ENCODE results near the gene ALOX12. TPM values are rescaled to one million over a fixed set of nuclear protein-coding genes. Genes with fewer than 3 reads are reported as not detected.
A peak's percentile ranks its signal among the peaks of the same experiment; 100 is the strongest.

The ALOX12 gene
- total RNA-seq, 1 donor from 2014 or later: not detected

DNA sequence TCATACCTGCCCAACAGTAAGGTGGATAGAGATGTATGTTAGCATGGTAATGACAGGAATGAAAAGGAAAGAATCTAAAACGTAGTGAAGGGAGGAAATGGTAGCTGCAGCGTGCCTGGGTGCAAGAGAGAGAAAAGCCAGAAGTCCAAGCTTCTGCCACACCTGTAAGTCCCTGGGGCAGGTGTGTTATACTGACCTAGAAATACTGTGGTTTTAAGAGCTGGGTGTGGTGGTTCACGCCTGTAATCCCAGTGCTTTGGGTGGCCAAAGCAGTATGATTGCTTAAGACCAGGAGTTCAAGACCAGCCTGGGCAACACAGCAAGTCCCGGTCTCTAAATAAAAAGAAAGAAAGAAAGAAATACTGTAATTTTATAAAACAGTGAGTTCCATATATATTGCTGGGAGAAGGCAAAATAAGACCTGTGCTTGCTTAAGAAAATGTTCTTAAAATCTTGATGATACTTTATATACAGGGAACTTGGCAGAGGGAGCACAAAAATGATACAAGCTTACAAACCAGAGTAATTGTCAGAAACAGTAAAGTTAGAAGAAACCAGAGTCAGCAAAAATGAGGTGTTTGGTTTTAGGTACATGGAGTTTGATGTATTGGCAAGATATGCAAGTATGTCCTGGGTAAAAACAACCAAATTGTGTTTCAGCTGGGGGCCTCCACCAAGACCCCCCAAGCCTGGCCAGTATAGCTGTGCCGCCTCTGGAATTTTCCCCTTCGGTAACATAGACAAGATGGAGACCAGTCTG, 6.6 kb downstream of the ALOX12 start:
- DNase-seq (ENCODE audit: low read depth): no peak

DNA sequence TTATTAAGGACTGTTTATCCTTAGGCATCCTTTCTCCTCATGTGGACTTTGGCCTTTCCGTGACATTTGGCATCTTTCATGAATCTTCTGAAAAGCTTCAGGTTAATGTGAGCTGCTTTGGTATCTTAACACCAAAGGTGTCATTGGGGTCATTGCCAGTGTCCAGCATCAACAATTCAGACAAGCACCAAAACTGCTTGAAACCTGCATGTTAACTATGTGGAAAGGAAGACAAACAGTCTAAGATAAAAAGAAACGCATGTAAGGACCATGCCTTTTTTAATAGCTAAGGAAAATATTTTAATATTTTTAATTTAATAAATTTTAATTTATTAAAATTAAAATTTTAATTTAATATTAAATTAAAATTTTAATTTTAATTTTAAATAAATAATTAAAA, 7.9 kb downstream of the ALOX12 start:
- no peak for DNase-seq (ENCODE audit: low read depth)

DNA sequence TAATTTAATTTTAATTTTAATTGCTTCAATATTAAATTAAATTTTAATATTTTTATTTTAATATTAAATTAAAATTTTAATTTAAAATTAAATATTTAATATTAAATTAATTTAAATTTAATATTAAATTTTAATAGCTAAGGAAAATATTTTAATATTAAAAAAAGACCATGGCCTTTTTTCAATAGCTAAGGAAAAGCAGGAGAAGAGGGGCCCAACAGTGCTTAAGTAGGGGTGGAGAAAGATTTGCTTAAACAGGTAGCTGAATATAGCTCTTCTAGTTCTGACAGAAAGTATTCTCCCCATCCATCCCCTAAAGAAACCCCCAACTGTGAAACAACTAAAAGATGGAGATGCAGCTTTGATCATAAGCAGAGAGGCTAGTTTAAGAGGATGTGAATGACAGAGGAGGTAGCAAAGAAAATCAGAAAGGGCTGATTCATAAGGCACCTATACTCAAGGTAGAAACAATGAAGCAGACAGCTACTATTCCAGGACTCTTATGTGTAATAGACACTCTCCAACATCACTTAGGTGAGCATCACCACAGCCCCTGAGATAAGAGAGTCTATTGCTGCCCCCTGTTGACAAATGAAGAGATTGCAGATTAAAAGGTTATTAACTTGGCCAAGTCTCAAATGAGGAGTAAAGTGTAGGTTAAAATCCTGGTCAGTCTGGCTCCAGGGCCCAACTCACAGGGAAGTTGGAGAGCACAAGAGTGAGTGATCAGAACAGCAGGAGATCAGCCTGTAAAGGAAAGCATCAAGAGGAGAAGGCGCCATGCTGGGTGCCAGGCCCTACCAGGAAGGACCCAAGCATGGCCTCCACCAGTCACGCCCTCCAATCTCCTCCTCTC, 8.8 kb downstream of the ALOX12 start:
- DNase-seq (ENCODE audit: low read depth): peak; percentile 49

DNA sequence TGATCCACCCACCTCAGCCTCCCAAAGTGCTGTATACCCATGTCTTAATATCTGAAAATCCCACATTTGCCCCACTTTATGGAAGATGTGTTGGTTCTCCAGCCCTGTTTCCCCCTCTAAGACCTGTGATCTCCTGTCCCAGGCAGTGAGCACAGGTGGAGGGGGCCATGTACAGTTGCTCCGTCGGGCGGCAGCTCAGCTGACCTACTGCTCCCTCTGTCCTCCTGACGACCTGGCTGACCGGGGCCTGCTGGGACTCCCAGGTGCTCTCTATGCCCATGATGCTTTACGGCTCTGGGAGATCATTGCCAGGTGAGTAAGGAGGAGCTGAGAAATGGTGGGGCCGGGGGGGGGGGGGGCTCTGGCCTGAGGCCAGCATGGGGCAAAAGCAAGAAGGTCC, 9.9 kb downstream of the ALOX12 start:
- no peak for DNase-seq (ENCODE audit: low read depth)

DNA sequence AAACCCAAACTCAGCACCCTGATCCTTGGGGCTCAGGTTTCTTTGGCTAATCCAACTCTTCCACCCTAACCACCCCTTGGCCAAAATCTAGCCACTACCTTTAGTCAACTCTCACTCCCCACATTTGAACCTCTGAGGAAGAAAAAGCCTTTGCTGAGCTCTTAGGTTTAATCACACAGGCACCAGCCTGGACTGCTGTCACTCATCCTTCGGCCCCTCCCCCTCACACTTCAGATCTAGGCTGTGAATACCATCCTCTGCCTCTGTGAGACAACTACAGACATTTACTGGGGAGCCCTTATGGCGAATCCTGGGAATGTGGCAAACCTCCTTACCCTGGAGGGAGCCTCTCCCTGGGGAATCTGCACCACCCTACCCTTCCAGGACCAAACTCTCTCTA, 11.3 kb downstream of the ALOX12 start:
- DNase-seq (ENCODE audit: low read depth): no peak

DNA sequence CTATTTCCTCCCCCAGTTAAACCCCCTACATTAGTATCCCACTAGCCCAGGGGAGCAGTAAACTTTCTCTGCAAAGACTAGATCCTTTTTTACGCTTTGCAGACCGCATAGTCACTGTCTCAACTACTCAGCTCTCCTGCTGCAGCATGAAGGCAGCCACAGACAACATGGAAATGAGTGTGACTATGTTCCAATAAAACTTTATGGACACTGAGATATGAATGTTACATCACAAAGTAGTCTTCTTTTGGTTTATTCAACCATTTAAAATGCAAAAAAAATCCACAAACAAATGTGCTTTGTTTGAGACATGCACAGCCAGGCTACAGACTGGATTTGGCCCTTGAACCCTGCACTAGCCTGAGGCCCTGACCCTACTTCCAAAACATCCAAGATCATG, 14.7 kb downstream of the ALOX12 start:
- no peak for DNase-seq (ENCODE audit: low read depth)

DNA sequence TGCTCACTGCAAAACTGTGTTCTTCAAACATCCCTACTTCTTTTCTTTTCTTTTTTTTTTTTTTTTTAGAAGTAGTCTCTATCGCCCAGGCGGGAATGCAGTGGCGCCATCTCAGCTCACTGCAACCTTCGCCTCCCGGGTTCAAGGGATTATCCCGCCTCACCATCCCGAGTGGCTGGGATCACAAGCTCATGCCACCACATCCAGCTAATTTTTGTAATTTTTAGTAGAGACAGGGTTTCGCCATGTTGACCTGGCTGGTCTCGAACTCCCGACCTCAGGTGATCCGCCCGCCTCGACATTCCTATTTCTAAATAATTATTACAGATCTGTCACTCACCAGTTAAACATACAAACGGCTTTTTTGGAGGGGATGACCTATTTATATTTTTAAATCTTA, 15.6 kb downstream of the ALOX12 start:
- DNase-seq (ENCODE audit: low read depth): no peak

DNA sequence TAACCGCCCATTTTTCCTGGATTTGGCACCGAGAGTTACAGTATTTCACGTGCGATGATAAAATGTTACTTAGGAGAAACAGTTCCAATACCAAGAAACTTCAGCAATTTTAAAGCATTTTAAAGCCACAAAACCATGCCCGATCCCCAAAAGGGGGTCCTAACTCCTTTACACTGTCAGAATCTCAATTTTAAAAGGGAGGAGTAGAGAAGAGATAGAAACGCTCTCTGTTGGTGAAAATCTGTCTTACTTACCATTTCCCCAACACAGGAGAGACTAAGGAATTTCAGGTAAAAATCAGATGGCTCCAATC, 16.0 kb downstream of the ALOX12 start:
- no peak for DNase-seq (ENCODE audit: low read depth)

DNA sequence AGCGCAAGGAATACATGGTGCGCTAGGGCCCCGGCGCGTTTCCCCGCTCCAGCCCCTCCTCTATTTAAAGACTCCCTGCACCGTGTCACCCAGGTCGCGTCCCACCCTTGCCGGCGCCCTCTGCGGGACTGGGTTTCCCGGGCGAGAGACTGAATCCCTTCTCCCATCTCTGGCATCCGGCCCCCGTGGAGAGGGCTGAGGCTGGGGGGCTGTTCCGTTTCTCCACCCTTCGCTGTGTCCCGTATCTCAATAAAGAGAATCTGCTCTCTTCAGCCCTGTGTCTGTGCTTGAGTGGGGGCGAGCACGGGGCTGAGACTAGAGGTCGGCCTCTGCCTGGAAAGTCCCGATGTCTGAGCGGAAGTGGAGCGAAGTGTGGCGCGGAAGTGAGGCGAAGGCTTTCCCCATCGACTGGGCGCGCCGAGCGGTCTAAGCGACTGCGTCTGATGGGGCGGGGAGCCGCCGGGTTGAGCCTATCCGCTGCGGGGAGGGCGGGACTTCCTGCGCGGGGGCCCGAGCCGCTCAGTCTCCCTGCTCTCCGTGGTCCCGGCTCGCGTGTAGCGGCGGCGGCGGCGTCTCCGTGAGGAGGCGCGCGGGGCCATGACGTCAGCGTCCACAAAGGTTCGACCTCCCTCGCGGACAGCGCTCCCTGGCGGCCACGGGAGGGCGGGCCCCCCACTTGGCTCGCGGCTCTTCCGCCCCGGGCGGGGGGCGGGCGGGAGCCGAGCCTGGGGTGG, 18.6 kb downstream of the ALOX12 start:
- DNase-seq (ENCODE audit: low read depth): peak; percentile 86

DNA sequence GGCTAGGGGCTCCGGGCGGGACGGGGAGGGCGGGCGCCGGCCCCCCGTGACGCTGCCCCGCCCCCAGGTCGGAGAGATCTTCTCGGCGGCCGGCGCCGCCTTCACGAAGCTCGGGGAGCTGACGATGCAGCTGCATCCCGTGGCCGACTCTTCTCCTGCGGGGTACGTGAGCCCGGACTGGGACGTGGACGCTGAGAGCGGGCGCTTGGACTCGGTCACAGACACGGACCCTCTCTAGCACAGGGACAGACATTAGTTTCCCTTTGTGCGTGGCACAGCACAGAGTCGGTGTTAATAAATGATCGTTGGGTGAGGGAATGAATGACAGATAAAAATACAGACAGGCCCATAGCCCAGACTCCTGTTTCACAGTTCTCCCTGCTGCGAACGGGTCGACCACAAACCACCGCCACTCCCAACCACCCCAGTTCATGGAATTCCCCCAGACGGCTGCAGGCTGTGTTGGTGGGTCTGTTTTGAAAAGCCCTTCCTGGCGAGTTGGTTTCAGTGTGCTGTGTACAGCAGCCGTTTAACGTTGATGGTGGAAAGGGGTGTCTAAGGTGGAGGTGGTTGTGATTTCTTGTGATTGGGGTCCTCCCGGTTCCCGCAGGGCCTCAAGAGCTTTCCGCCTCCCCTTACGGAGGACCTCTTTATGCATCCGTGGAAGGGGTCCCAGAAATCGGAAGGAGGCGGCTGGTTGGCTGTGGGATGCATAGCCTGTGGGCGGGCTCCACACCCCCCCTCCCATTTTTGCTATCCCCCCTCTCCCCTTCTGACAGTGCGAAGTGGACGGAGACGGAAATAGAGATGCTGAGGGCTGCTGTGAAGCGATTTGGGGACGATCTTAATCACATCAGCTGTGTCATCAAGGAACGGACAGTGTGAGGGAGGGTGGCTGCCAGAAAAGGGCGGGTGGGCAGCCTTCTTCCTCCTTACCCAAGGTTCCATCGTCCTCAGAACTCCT, 19.4 kb downstream of the ALOX12 start:
- peak; percentile 56 for DNase-seq (ENCODE audit: low read depth)

DNA sequence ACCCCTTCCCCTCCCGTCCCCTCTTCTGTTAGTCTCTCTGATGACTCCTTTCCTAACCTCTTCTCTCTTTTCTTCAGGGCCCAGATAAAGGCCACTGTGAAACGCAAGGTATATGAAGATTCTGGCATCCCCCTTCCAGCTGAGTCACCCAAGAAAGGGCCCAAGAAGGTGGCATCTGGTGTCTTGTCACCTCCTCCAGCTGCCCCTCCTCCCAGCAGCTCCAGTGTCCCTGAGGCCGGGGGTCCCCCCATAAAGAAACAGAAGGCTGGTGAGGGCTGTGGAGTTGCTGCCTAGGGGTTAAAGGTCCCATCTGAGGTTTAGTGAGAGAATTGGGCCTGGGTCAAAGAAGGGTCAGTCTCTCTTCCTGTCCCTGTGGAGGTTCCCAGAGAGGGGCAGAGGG, 20.6 kb downstream of the ALOX12 start:
- DNase-seq (ENCODE audit: low read depth): no peak

DNA sequence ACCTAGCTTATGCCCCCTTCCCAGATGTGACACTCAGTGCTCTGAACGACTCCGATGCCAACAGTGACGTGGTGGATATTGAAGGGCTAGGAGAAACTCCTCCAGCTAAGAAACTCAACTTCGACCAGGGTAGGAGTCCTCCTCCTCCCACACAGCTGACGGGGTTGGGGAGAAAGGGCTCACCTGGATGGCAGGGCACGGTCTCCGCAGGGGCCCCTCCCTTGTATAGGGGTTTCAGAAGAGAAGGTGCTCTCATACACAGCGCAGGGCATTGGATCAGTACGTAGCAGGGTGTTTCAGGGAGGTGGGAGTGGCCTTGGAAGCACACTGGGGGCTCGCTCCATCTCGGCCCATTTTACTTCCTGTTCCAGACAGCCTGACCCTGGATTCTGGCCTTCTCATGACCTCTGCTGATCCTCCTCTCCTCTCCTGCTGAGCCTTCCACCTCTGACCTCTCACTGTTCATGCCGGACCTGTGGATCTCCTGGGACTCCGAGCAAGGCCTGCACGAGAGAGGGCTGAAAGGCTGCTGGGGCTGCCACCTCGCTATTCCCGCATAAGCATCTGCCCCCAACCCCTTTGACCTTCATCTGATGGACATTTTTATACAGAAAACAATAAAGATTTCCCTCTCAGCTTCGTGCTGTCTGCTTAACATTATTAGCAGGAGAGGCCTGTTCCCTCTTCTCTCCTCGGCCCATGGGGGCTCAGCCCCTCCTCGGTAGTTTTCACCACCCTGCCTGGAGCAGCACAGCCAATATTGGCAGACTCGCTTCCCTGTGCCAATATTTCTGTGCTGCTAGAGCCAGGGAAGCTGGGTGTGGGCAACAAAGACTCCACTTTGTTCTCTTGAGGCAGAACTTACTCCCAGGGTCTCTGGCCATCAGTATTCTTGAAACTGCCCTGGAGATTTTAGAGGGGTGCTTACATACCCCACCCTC, 21.3 kb downstream of the ALOX12 start:
- DNase-seq (ENCODE audit: low read depth): no peak

DNA sequence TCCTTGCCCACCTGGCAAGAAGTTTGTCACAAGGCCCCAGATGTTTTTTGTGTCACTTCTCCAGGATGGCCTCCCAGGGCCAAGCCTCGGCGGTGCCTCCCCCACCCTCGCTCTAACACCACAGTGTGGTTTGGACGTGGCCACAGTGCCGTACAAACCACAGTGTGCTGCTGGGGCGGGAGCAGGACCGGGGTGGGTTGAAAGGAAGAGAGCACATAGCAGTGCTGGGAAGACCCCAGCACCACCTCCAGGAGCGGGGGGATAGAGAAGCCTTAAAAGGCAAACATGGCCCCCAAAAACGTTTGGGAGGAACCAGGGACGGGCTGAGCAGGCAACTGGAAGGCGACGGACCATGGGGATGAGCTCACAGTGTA, 22.0 kb downstream of the ALOX12 start:
- DNase-seq (ENCODE audit: low read depth): no peak

DNA sequence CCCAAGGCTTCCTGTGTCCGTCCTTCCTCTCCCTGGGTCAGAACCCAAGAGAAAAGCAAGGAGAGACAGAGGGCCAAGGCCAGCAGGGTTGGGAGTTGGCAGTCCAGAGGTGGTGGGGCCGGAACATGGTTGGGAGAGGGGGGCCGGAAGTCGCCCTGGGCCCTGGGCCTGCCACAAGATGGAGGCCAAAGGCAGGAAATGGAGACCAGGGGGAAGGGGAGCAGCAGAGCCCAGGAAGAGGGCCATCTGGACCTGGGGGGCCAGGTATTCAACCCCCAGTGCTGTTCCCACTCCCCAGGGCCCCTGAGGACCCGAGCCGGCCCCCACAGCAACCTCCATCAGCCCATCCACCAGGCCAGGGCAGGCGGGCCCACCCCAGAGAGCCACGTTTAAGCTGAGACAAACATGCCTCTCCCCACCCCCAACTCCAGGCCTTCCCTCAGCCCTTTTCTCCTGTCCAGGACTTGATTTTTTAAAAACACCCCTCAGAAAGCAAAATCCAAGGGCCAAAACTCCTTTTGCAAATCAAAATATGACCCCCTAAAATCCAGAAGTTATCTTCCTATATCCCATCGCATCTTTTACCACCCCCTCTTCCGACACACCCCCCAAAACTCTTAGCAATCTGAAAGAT, 22.6 kb downstream of the ALOX12 start:
- no peak for DNase-seq (ENCODE audit: low read depth)

DNA sequence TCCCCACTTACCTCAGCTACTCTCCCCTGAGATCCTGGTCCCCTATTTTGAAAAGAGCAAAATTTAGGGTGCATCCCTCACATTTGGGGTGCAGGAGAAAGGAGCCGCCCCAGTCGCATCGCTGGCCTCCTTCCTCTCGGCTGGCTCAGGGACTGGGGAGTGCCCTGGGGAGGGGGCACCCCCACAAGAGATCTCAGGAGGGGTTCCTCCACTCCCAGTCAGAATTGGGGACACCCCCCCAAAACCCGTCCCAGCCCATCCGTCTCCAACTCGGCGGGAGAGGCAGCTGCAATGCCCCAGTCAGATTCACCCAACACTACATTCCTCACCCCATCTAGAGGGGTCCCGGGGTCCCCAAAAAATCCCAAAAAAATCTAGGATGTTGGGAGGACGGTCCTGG, 23.5 kb downstream of the ALOX12 start:
- DNase-seq (ENCODE audit: low read depth): no peak

DNA sequence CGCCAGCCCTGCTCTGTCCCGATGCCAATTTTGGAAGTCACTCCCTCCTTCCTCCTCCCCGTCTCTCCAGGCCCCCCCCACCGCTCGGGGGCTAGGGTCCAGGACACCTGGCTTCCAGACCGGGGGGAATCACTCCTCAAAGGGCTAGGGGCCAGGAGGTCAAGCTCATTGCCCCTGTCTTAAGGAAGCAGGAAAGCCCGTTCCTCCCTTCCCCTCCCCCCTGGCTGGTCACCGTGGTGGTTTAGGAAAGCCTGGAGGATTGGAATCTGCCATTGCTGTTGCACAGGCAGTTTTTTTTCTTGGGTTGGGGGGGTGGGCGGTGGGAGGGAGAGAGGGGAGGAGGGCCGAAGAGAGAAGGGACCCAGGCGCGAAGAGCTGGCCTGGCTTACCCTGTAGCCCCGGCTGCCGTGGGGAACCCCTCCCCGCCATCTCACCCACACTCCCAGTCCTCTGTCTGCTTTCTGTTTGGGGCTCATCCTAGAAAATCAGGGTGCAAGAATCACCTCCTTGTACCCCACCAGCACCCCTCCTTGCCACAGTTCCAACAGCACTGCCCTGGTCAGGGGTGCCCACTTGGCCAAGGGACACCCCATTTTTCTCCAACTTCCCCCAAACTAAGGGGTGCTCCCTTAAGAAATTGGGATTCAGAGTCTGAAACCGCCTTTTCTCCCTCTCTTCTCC, 24.1 kb downstream of the ALOX12 start:
- DNase-seq (ENCODE audit: low read depth): peak; percentile 37

DNA sequence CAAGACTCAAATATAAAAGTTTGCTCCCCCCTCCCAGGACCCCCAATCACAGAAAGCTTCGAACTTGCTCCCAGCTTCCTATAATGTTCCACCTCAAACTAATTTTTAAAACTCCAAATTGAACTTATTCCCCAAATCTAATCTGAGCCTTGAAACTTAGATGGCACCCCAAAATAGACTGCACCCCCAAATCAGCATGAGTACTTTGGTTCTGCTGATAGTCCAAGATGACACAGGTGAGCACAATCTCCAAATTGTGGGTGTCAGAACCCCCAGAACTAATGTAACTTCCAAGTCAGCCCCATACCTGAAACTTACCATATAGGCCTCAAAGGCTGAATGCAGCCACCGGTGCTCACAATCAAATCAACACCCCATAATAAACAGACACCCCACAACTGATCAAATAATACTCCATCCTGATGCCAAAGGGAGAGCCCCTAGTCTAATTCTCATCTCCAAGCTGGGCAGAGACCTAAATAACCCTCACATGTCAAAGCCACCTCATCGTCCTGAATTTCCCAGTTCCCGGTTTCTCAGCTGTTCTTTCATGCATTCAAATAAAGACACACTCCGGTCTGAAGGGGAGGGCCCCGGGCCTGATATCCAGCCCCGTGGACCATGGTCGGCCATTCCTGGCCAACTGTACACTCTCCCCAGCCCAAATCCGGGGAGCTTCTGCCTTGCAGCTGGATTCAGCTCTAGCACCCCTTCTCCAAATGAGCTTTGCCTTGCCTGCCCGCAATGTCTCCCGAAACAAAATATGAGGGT, 25.2 kb downstream of the ALOX12 start:
- no peak for DNase-seq (ENCODE audit: low read depth)

DNA sequence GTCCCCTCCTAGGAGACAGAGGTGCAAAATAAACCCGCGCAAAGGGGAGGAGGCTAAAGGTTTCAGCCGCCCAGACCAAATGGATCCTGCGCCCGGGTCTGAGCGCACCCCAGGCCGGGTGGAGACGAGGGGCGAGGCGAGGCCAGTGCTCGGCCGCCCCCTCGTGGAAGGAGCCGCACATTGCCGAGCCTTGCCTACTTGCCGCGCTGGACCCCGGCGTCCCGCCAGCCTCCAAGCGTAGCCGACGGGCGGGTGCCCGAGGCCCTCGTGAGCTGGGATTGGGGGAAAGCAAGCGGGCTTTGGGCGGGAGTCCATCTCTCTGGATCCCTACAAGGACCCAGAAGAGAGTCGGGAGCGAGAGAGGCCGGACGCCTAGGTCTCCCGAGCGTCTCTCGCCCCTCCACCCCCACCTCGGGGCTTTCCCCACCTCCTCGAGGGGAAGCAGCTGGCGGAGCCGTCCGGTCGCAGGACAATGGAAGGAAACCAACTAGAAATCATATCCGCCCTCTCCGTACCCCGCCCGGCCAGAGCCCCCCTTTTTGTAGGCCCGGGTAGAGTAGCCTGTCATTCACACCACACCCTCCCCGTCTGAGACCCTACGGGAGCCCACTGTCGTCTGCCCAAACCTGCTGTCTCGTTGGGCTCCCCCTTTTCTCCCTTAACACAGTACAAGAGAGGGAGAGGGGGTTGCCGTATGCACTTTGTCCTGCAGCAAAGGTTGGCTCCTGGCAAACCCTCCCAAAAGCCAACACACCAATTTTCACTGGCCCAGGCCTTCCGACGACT, 26.3 kb downstream of the ALOX12 start:
- no peak for DNase-seq (ENCODE audit: low read depth)
